Body of pancreas (tissue), 4 donors: Measurements from ENCODE around the gene TDO2. TPM values are rescaled to one million over a fixed set of nuclear protein-coding genes. Genes with fewer than 3 reads are reported as not detected.

Source experiments
- ATAC-seq: fragments of 150-250 bp; one replicate; pipeline ENCODE4 v1.9.1; 2016
- DNase-seq, 4 donors: peaks; one replicate each; pipeline ENCODE4 v3.0.0-alpha.2; 2019
- H3K27ac ChIP-seq, 4 donors: fragments of 200-600 bp; sonication (generic); 1 replicate in 3 of 4; 2 replicates in 1 of 4; pipeline versions ENCODE4 v1.5.1 to v1.6.1; 2016 to 2019; ENCODE audit warnings: mild to moderate bottlenecking in 1 of 4, mixed read lengths in 1 of 4, moderate library complexity in 1 of 4
- H3K27me3 ChIP-seq, 2 donors: fragments of 200-600 bp; sonication (generic); one replicate each; pipeline ENCODE4 v1.6.0; 2016; ENCODE audit warnings: mild to moderate bottlenecking in 1 of 2
- H3K36me3 ChIP-seq, 2 donors: fragments of 200-600 bp; sonication (generic); replicated peaks in 1 of 2; 2 replicates each; pipeline ENCODE4 v1.5.1; 2016; ENCODE audit warnings: low read depth in 2 of 2; ENCODE audit not compliant: insufficient read depth in 1 of 2
- H3K4me1 ChIP-seq: fragments of 200-600 bp; sonication (generic); one replicate; pipeline ENCODE4 v1.6.0; 2016
- H3K4me3 ChIP-seq, 2 donors: fragments of 200-600 bp; sonication (generic); 1 replicate in 1 of 2; 2 replicates in 1 of 2; pipeline ENCODE4 v1.5.1; 2016 to 2019
- H3K9me3 ChIP-seq, 3 donors: fragments of 200-600 bp; sonication (generic); 1 replicate in 2 of 3; 2 replicates in 1 of 3; pipeline ENCODE4 v1.5.1; 2016
- CTCF ChIP-seq, 7 experiments: fragments of 450-650 bp in 4 of 7; fragments of 200-600 bp in 3 of 7; sonication (generic) in 3 of 7; IDR thresholded peaks; one replicate each; pipeline ENCODE4 v1.5.1; 2016 to 2019; ENCODE audit warnings: antibody characterized with exemption in 7 of 7
- POLR2A ChIP-seq, 3 donors: fragments of 450-650 bp; IDR thresholded peaks; one replicate each; pipeline ENCODE4 v1.6.1; 2016; ENCODE audit warnings: antibody characterized with exemption in 3 of 3, mild to moderate bottlenecking in 2 of 3
- WGBS, 2 donors: methylation state at CpG; one replicate each; pipeline ENCODE4 v1.1.5; 2017; 5-methylcytosine and 5-hydroxymethylcytosine counted together
- intact Hi-C: fragments of 100-400 bp; cut with DNase I; formaldehyde crosslinking; loops from one replicate; pipeline ENCODE4 v1.15.1; 2023
- total RNA-seq, 2 donors: library from RNA; depleted of rRNA; stranded (reverse); fragments of >200 nt; gene quantifications; one replicate each; pipeline ENCODE4 v1.1.0, GENCODE V29; 2016

The TDO2 gene
- total RNA-seq, 2 donors from 2014 or later: 0.26 TPM; not detected in 1

GRCh38 chr4:155959417-155959816, 55.9 kb downstream of the TDO2 start:
- WGBS, 2 donors: 58 to 68% methylated on average over 4 of the region's 4 CpGs
- Histone ChIP-seq H3K27me3 (no peaks in the 10 kb centered on the region), H3K9me3 (no peaks in the 10 kb centered on the region), H3K4me3 (no peak overlapping the region), H3K36me3 (no peaks in the 10 kb centered on the region), H3K4me1 (no peaks in the 10 kb centered on the region), H3K27ac (no peak overlapping the region)
- ATAC-seq (no peak), DNase-seq (no peak)
- TF ChIP-seq POLR2A (IDR thresholded peaks at IDR 0.05): no peak
- no peak for TF ChIP-seq CTCF (IDR thresholded peaks at IDR 0.05)
- intact Hi-C loops: no loop called here

GRCh38 chr4:155960522-155960921, 57.0 kb downstream of the TDO2 start:
- H3K4me3 ChIP-seq: no peak overlapping the region
- WGBS, 2 donors: 37 to 41% methylated on average over 5 of the region's 5 CpGs
- ATAC-seq: no peak
- H3K36me3 ChIP-seq: no peaks in the 10 kb centered on the region
- intact Hi-C loops: no loop called here
- no peaks in the 10 kb centered on the region for H3K4me1 ChIP-seq
- no peaks in the 10 kb centered on the region for H3K9me3 ChIP-seq
- TF ChIP-seq CTCF (IDR thresholded peaks at IDR 0.05) (no peak), POLR2A (IDR thresholded peaks at IDR 0.05) (no peak)
- no peak for DNase-seq
- no peaks in the 10 kb centered on the region for H3K27me3 ChIP-seq
- H3K27ac ChIP-seq: no peak overlapping the region

- Histone ChIP-seq H3K4me3 (no peak overlapping the region), H3K9me3 (no peaks in the 10 kb centered on the region), H3K4me1 (no peaks in the 10 kb centered on the region), H3K27ac (no peak overlapping the region), H3K36me3 (no peaks in the 10 kb centered on the region), H3K27me3 (no peaks in the 10 kb centered on the region)
- ATAC-seq: no peak
- no peak for DNase-seq
- TF ChIP-seq POLR2A (IDR thresholded peaks at IDR 0.05) (no peak), CTCF (IDR thresholded peaks at IDR 0.05) (no peak)
- intact Hi-C loops: no loop called here
- 81% methylated on average over 4 of the region's 4 CpGs for WGBS, 2 donors
Observed at GRCh38 chr4:155961575-155961974, 58.1 kb downstream of the TDO2 start.

GRCh38 chr4:155962767-155963166, 59.3 kb downstream of the TDO2 start:
- 24 to 27% methylated on average over 2 of the region's 2 CpGs for WGBS, 2 donors
- Histone ChIP-seq H3K4me3 (no peak overlapping the region), H3K27me3 (no peaks in the 10 kb centered on the region), H3K27ac (no peak overlapping the region), H3K4me1 (no peaks in the 10 kb centered on the region), H3K36me3 (no peaks in the 10 kb centered on the region), H3K9me3 (no peaks in the 10 kb centered on the region)
- intact Hi-C loops: no loop called here
- no peak for DNase-seq
- ATAC-seq: no peak
- TF ChIP-seq CTCF (IDR thresholded peaks at IDR 0.05) (no peak), POLR2A (IDR thresholded peaks at IDR 0.05) (no peak)

- Histone ChIP-seq H3K4me3 (no peak overlapping the region), H3K36me3 (no peaks in the 10 kb centered on the region), H3K4me1 (no peaks in the 10 kb centered on the region), H3K9me3 (no peaks in the 10 kb centered on the region), H3K27ac (no peak overlapping the region), H3K27me3 (no peaks in the 10 kb centered on the region)
- TF ChIP-seq CTCF (IDR thresholded peaks at IDR 0.05): no peak
- no peak for TF ChIP-seq POLR2A (IDR thresholded peaks at IDR 0.05)
- intact Hi-C loops: no loop called here
- 69 to 77% methylated on average over 8 of the region's 8 CpGs for WGBS, 2 donors
- DNase-seq (no peak), ATAC-seq (no peak)
Observed at GRCh38 chr4:155964016-155964891, 60.8 kb downstream of the TDO2 start.
